PFSK-1 (cell line): Measurements from ENCODE around the gene F12.

Source experiments
- FOXP2 ChIP-seq: optimal IDR thresholded peaks from 2 replicates; pipeline ENCODE3; 2011; ENCODE audit warnings: borderline replicate concordance, control low read depth, inconsistent platforms; ENCODE audit not compliant: insufficient read depth; ENCODE audit errors: extremely low read length, extremely low read depth
- POLR2AphosphoS5 ChIP-seq: IDR thresholded peaks from 2 replicates; pipeline ENCODE4 v1.6.1; 2012; ENCODE audit warnings: low read depth, mild to moderate bottlenecking, control low read depth, low read length, moderate library complexity
- REST ChIP-seq, 2 experiments: IDR thresholded peaks; 2 replicates each; pipeline versions ENCODE4 v1.6.1 to v1.8.0; 2011 to 2012; ENCODE audit warnings: low read depth in 2 of 2, low read length in 2 of 2, control low read depth in 1 of 2, inconsistent platforms in 1 of 2, mild to moderate bottlenecking in 1 of 2, moderate library complexity in 1 of 2; ENCODE audit not compliant: insufficient read depth in 1 of 2
- SIN3A ChIP-seq: IDR thresholded peaks from 2 replicates; pipeline ENCODE4 v1.6.1; 2012; ENCODE audit warnings: mild to moderate bottlenecking, low read length, moderate library complexity, borderline replicate concordance; ENCODE audit not compliant: insufficient read depth
- TAF1 ChIP-seq: IDR thresholded peaks from 2 replicates; pipeline ENCODE4 v1.6.1; 2012; ENCODE audit warnings: low read length, control low read depth, borderline replicate concordance; ENCODE audit not compliant: insufficient read depth

Gene F12

GRCh38 chr5:177356746-177357145 is 52.6 kb downstream of the F12 start:
- no peak for TF ChIP-seq POLR2AphosphoS5
- no peak for TF ChIP-seq TAF1
- TF ChIP-seq REST (IDR thresholded peaks at IDR 0.05; ENCODE audit: insufficient read depth in 1 of 2, low read depth in 2 of 2, low read length in 2 of 2) = no peak
- no peak for TF ChIP-seq SIN3A
- TF ChIP-seq FOXP2 = no peak

- no peak for TF ChIP-seq REST (IDR thresholded peaks at IDR 0.05; ENCODE audit: insufficient read depth in 1 of 2, low read depth in 2 of 2, low read length in 2 of 2)
- TF ChIP-seq FOXP2 = no peak
- TF ChIP-seq POLR2AphosphoS5 = no peak
- no peak for TF ChIP-seq TAF1
- no peak for TF ChIP-seq SIN3A
Observed at GRCh38 chr5:177355868-177356168, 53.5 kb downstream of the F12 start.

GRCh38 chr5:177355162-177355867 is 54.0 kb downstream of the F12 start:
- TF ChIP-seq TAF1 = no peak
- TF ChIP-seq SIN3A = no peak
- TF ChIP-seq POLR2AphosphoS5 = no peak
- no peak for TF ChIP-seq FOXP2
- no peak for TF ChIP-seq REST (IDR thresholded peaks at IDR 0.05; ENCODE audit: insufficient read depth in 1 of 2, low read depth in 2 of 2, low read length in 2 of 2)

- no peak for TF ChIP-seq TAF1
- no peak for TF ChIP-seq POLR2AphosphoS5
- TF ChIP-seq SIN3A = no peak
- no peak for TF ChIP-seq REST (IDR thresholded peaks at IDR 0.05; ENCODE audit: insufficient read depth in 1 of 2, low read depth in 2 of 2, low read length in 2 of 2)
- no peak for TF ChIP-seq FOXP2
Observed at GRCh38 chr5:177354711-177355110, 54.7 kb downstream of the F12 start.
